Stimulated activated naive CD8-positive, alpha-beta T cell treated with anti-CD3 and anti-CD28 coated beads, Interleukin-15, Interleukin-2, amounts not matched to agents 100 ng/mL and 50 ng/mL, for 24 hours (primary cell): Measurements from ENCODE around the gene RPS14.

Source experiments
- H3K27ac Mint-ChIP-seq: one replicate; pipeline ENCODE4 v1.8.0; 2021; ENCODE audit warnings: mild to moderate bottlenecking, mixed read lengths
- H3K27me3 Mint-ChIP-seq: one replicate; pipeline ENCODE4 v1.8.0; 2021; ENCODE audit warnings: mixed read lengths
- H3K36me3 Mint-ChIP-seq: one replicate; pipeline ENCODE4 v1.8.0; 2021; ENCODE audit warnings: low read depth, mixed read lengths
- H3K4me1 Mint-ChIP-seq: one replicate; pipeline ENCODE4 v1.8.0; 2021; ENCODE audit warnings: low read depth, mixed read lengths
- H3K4me3 Mint-ChIP-seq: one replicate; pipeline ENCODE4 v1.8.0; 2021; ENCODE audit warnings: mild to moderate bottlenecking, mixed read lengths
- H3K9me3 Mint-ChIP-seq: one replicate; pipeline ENCODE4 v1.8.0; 2021; ENCODE audit warnings: mixed read lengths

The RPS14 gene

DNA sequence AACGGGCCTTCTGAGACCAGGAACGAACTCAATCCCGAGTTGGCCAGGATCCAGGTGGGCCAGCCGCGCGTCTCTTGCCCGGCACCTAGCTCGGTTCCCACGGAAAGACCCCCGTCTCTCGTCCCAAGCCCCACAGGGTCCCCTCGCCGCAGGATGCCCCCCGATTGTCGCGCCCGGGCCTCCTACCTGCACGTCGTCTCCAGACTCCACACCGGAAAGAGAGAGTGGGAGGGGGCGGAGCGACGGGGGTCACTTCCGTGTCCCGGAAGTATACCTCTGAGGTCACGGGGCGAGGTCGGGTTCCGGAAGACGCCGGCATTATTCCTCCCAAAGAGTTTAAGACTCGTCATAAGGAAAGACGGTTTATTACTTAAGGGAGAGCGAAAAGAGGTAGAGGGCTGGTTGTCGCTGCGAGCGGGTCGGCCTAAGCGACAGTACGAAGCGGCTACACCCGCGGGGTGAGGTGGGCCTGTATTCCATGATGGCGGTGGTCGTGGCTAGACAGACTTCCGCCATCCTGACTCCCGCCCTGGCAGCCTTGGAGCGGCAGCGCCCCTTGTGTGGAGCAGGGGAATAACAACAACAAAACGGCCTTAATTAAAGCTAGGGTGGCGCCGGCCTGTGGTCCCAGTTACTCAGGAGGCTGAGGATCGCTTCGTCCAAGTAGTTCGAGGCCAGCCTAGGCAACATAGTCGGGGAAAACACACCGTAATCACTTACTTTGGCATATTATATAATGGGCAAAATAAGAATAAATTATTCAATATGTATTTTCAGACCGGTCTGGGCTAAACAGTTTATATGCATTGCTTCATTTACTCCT lies at the start of gene RPS14:
Gene RPS14, minus strand, starts transcription at position 223 of the 823 bp plus-strand sequence. CDS start 2,006 bp downstream, outside the sequence.
- peaks cover 44% of the 10 kb centered on the region for H3K4me1 Mint-ChIP-seq
- H3K36me3 Mint-ChIP-seq = peaks cover 46% of the 10 kb centered on the region
- H3K9me3 Mint-ChIP-seq = no peaks in the 10 kb centered on the region
- peak within 1 kb of the TSS; percentile 99 for H3K27ac Mint-ChIP-seq
- H3K4me3 Mint-ChIP-seq = peak within 1 kb of the TSS; percentile 93
- H3K27me3 Mint-ChIP-seq = no peaks in the 10 kb centered on the region

DNA sequence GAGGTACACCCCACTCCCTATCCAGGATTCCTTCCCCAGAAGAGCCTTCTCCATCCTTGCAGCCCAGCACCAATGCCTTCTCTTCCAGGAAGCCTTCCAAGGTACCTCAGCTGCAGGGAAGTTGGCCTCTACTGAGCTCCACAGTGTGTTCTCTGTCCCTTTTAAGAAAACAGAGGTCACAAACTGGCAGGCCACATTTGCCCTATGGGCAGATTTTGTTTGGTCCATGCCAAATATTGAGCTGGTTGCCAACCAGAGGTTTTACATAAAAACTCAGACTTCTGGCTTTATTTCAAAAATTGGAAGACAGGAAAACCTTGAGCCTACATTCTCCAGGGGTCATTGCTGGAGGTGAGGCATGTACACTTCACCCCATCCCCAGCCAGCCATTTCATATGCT lies 49.4 kb upstream of the RPS14 start:
- Mint-ChIP-seq H3K27ac (no peak overlapping the region), H3K9me3 (no peaks in the 10 kb centered on the region), H3K27me3 (no peaks in the 10 kb centered on the region), H3K36me3 (no peaks in the 10 kb centered on the region), H3K4me1 (no peaks in the 10 kb centered on the region), H3K4me3 (no peak overlapping the region)

DNA sequence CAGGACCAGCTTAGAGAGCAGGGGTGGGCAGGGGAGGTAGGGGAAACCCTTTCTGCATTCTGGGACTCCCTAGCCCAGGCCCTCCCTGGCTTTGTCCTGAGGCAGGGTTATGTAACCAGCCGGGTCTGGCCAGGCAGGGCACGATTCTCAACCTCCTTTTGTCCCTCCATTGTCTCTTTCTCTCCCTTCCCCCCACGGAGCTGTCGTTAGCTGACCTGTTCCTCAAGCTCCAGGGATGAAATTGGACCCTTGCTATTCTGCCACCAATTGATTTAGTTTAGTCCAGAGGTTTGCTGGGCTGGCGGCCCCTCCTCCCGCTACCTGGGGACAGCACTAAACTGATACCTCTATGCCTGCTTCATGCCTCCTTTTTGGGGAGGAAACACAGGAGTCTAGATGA lies 49.0 kb upstream of the RPS14 start:
- no peaks in the 10 kb centered on the region for H3K9me3 Mint-ChIP-seq
- no peaks in the 10 kb centered on the region for H3K4me1 Mint-ChIP-seq
- no peak overlapping the region for H3K4me3 Mint-ChIP-seq
- no peaks in the 10 kb centered on the region for H3K36me3 Mint-ChIP-seq
- no peaks in the 10 kb centered on the region for H3K27me3 Mint-ChIP-seq
- no peak overlapping the region for H3K27ac Mint-ChIP-seq

DNA sequence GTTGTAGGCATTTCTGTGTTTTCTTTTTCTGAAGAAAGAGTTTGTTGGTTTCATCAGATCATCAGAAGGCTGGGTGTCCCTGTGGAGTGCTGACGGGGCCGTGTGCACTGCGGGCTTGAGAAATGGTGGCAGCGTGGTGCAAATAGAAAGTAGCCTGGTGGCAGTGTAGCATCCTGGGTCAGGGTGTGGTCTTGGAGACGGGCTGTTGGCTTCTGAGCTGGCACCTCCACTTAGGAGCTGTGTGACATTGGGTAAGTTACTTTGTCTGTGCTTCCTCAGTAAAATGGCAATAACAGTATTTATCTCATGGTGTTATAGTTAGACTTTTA lies 48.4 kb upstream of the RPS14 start:
- H3K27me3 Mint-ChIP-seq = no peaks in the 10 kb centered on the region
- H3K4me3 Mint-ChIP-seq = no peak overlapping the region
- H3K27ac Mint-ChIP-seq = no peak overlapping the region
- H3K9me3 Mint-ChIP-seq = no peaks in the 10 kb centered on the region
- no peaks in the 10 kb centered on the region for H3K4me1 Mint-ChIP-seq
- H3K36me3 Mint-ChIP-seq = no peaks in the 10 kb centered on the region

DNA sequence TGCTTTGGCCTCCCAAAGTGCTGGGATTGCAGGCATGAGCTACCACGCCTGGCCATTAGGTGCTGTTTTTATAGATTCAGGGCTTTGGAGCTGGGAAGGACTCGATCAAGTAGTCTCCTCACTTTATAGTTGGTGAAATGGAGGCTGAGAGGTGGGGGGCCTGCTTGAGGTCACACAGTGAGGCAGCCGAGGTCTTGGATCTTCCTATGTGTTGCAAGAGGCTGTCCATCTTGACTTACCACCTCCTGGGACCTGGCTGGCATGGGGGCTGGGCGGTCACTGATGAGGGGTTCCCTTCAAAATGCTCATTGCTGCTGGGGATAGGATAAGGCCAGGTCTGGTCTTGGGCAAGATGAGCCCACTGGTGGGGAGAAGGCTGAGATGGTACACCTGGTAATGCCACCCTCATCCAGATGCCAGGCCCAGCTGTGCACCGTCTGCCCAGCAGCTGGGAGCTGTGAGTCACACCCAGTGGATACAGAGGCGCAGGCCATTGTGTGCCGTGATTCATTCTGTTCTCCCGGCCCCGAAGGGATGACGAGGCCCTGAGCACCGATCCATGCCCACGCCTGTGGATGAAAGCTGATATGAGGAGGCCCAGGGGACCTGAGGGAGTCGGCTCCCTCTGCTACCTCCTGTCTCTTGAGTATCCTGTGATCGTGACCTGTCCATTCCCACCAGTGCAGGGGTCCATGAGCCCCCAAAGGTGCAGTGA lies 47.9 kb upstream of the RPS14 start:
- Mint-ChIP-seq H3K36me3 (no peaks in the 10 kb centered on the region), H3K9me3 (no peaks in the 10 kb centered on the region), H3K4me3 (no peak overlapping the region), H3K27ac (no peak overlapping the region), H3K4me1 (no peaks in the 10 kb centered on the region), H3K27me3 (no peaks in the 10 kb centered on the region)

DNA sequence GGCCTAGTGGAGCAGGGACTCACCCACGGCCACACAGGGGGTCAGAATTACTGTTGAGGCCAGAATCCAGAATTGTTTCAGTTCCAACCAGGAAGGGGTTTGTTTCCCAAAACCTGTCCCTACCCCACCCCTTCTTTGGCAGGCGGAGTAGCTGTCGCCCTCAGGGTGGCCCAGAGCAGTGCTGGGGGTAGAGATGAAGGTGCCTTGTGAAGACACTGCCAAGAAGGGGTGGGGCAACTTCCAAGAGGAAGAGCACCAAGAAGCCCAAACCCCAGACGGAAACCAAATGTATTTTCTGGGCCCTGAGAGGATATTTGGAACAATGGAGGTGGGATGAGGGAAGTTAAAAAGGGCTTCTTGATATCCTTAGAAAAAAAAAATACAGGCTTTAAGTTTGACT lies 47.0 kb upstream of the RPS14 start:
- H3K4me3 Mint-ChIP-seq = no peak overlapping the region
- H3K27ac Mint-ChIP-seq = no peak overlapping the region
- H3K9me3 Mint-ChIP-seq = no peaks in the 10 kb centered on the region
- H3K27me3 Mint-ChIP-seq = no peaks in the 10 kb centered on the region
- no peaks in the 10 kb centered on the region for H3K36me3 Mint-ChIP-seq
- no peaks in the 10 kb centered on the region for H3K4me1 Mint-ChIP-seq

DNA sequence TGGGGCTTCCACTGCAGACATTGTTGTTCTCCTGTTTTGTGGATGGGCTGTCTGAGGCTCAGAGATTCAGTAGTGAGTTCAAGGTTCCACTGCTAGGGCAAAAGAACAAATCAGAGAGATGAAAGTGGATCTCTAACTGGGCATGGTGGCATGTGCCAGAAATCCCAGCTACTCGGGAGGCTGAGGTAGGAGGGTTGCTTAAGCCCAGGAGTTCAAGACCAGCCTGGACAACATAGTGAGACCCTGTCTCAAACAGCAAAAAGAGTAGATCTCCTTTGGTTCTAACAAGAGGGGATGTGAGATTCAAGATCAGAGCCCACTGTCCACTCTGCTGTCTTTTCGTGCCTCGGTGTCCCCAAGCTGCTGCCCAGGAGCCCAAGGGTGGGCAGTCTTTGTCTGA lies 46.6 kb upstream of the RPS14 start:
- no peaks in the 10 kb centered on the region for H3K27me3 Mint-ChIP-seq
- no peaks in the 10 kb centered on the region for H3K4me1 Mint-ChIP-seq
- no peak overlapping the region for H3K27ac Mint-ChIP-seq
- H3K36me3 Mint-ChIP-seq = no peaks in the 10 kb centered on the region
- no peaks in the 10 kb centered on the region for H3K9me3 Mint-ChIP-seq
- no peak overlapping the region for H3K4me3 Mint-ChIP-seq

DNA sequence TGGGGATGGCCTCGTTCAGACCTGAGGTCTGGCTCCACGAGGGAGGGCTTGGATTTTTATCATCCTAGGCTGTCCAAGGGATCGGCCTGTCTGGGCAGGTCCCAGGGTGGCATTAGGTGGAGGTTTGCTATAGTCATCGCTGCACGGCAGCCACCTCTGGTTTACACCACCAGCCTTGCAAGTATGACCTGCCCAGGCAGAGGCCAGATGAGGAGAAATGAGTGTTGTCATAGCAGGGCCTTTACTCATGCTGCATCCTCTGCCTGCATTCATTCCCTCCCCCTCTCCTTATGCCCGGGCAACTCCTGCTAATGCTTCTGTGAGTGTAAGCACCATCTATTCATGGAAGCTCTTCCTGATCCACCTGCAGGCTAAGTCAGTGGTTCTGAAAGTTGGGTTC lies 43.1 kb upstream of the RPS14 start:
- H3K27ac Mint-ChIP-seq = no peak overlapping the region
- peaks cover 4% of the 10 kb centered on the region for H3K4me1 Mint-ChIP-seq
- H3K27me3 Mint-ChIP-seq = peaks cover 1% of the 10 kb centered on the region
- no peak overlapping the region for H3K4me3 Mint-ChIP-seq
- H3K36me3 Mint-ChIP-seq = no peaks in the 10 kb centered on the region
- no peaks in the 10 kb centered on the region for H3K9me3 Mint-ChIP-seq

DNA sequence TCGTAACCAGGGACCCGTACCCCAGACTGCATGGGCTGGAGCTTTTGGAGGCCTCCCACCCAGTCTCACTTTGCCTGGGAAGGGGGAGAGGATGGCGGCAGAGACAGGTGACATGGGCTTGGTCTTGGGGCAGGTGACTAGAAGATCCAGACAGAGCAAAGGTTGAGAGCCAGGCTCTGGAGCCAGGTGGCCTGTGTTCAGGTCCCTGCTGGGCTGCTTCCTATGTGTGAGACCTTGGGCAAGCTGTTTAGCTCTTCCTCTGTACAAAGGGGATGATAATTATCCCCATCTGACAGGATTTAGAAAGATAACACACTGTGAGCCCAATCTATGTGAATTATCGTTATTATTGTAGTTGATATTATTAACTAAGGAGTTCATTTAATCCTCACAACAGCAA lies 42.3 kb upstream of the RPS14 start:
- peaks cover 11% of the 10 kb centered on the region for H3K4me1 Mint-ChIP-seq
- no peaks in the 10 kb centered on the region for H3K9me3 Mint-ChIP-seq
- H3K36me3 Mint-ChIP-seq = no peaks in the 10 kb centered on the region
- H3K27me3 Mint-ChIP-seq = peaks cover 4% of the 10 kb centered on the region
- H3K4me3 Mint-ChIP-seq = no peak overlapping the region
- H3K27ac Mint-ChIP-seq = no peak overlapping the region

DNA sequence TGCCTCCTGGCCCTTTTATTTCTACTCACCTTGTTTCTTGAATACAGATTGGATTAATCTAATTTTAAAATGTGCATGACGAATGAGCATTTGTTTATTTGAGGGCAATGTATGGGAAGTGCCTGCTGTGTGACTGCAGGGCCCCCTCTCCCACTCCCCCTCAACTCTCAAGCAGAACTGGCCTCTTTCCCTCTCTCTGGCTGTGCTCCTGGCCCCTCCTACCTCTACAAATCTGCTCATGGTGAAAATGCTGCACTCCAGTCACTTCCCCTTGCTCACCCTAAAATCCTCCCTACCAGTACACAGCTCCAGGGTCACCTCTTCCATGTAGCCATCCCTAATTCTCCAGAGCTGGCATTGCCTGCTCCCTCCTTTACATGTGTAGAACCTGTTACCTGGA lies 41.2 kb upstream of the RPS14 start:
- H3K27ac Mint-ChIP-seq = no peak overlapping the region
- H3K36me3 Mint-ChIP-seq = no peaks in the 10 kb centered on the region
- no peaks in the 10 kb centered on the region for H3K9me3 Mint-ChIP-seq
- peaks cover 4% of the 10 kb centered on the region for H3K27me3 Mint-ChIP-seq
- H3K4me1 Mint-ChIP-seq = peaks cover 11% of the 10 kb centered on the region
- no peak overlapping the region for H3K4me3 Mint-ChIP-seq

DNA sequence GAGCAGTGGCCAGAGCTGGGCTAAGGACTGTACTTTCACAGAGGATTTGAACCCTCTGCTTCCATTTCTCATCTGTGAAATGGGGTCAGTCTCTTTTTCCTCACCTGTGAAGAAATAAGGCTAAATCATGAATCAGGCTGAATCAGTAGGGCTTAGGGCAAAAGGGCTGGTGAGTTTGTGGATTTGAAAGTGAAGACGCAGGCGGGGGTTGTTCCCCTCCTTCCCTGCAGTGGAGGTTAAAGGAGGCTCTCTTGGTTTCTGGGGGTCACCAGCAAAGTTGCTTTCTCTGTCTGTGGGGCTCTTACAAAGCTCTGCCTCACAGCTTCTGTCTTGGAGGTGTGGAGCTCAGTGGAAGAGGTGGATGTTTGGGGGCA lies 40.7 kb upstream of the RPS14 start:
- Mint-ChIP-seq H3K9me3 (no peaks in the 10 kb centered on the region), H3K4me1 (peaks cover 11% of the 10 kb centered on the region), H3K4me3 (no peak overlapping the region), H3K27ac (no peak overlapping the region), H3K36me3 (no peaks in the 10 kb centered on the region), H3K27me3 (peaks cover 4% of the 10 kb centered on the region)

DNA sequence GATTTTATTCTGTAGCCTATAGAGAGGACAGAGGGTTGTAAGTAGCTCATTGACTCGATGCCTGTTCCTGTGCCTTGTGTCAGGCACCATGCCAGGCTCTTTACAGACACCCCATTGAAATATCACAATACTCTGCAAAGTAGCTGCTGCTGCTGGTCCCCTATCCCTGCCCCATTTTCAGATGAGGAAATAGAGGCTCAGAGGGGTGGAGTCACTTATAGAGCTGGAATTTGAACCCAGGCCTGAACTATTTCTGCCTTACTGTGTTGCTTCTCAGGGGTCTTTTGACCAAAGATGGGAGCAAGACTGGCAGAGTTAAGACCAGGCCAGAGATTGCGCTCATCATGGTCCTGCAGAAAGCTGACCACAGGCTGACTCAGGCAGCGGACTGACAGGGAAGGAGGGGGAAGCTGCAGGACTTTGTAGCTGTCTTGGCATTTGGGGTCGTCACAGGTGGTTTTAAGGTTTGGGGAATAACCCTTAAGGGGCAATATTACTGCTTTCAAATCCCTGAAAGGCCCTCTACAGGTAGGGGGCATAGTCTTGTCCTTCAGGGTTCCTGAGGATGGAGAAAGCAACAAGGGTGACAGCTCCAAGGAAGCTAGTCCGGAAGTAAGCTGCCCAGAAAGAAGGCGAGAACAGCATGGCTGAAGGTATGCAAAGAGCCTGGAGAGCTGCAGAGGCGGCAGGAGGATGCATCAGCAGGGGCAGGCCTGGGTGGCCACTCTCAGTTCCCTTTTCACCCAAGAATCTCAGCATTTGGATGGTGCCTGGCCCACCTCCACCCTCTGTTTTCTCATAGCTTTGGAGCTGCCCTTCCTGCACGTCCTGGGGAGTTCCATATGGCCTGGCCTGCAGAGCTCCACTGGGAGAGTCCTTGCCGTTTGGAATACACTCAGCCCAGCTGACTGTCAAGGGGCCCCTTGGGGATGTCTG lies 40.1 kb upstream of the RPS14 start:
- Mint-ChIP-seq H3K27ac (no peak overlapping the region), H3K4me3 (no peak overlapping the region), H3K9me3 (no peaks in the 10 kb centered on the region), H3K36me3 (no peaks in the 10 kb centered on the region), H3K4me1 (peaks cover 15% of the 10 kb centered on the region), H3K27me3 (peaks cover 10% of the 10 kb centered on the region)

DNA sequence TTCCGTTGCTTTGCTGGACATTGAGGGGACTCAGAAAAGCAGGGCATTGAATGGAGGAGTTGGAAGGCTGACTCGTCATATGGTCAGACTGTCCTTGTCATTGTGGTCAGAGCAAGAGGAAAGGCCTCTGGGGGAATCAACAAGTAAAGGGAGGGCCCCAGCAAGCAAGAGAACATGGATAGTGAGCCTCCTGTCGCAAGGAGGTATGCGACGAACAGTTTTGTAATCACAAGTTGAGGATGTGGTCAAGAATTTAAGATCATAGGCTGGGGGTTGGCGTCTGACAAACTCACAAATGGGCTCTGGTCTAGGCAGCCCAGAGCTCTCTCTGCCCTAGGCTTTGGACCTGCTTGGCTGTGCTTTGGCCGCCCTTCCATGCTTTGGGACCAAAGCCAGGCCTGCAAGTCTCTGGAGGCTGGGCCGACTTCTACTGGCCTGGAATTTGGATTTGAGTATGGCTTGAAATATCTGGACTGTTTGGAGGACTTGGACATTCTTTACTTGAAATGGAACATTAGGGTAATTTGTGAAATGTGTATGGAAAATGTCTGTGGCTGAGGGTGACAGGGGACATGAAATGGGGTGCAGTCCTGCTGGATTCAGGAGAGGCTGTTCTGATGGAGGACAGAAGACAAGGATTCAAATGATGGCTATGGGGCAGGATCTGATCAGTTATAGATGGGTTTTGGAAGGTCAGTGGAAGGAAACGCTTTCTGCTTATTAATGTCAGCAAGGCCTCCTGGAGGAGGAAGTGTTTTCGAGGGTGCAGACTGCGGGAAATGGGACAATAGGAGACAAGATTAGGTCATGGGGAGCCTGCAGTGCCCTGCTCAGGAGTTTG lies 39.2 kb upstream of the RPS14 start:
- Mint-ChIP-seq H3K27me3 (peaks cover 10% of the 10 kb centered on the region), H3K4me3 (no peak overlapping the region), H3K27ac (no peak overlapping the region), H3K4me1 (peaks cover 15% of the 10 kb centered on the region), H3K9me3 (no peaks in the 10 kb centered on the region), H3K36me3 (no peaks in the 10 kb centered on the region)
